ENCODE results near the gene SLC15A3.
A peak's percentile ranks its signal among the peaks of the same experiment; 100 is the strongest.
"Not testable (repeated sequence)": the region's sequence is repeated elsewhere in the genome, so short reads cannot be mapped to it uniquely, and the experiment has no call there.

SLC15A3 gene

GRCh38 chr11:60912851-60913528, 39.0 kb downstream of the SLC15A3 start:
- DNase-seq = no peak

GRCh38 chr11:60912223-60912850, 39.6 kb downstream of the SLC15A3 start:
- peak; percentile 55 for DNase-seq

- no peak for DNase-seq
Measured at GRCh38 chr11:60910711-60911380, 41.1 kb downstream of the SLC15A3 start.

- DNase-seq = no peak
Measured at GRCh38 chr11:60910281-60910687, 41.7 kb downstream of the SLC15A3 start.

- DNase-seq = not testable (repeated sequence)
Measured at GRCh38 chr11:60909680-60910280, 42.2 kb downstream of the SLC15A3 start.

- no peak for DNase-seq
Measured at GRCh38 chr11:60908803-60909202, 43.2 kb downstream of the SLC15A3 start.

GRCh38 chr11:60906132-60906972, 45.6 kb downstream of the SLC15A3 start, which contains the start of gene PRPF19:
Gene PRPF19, minus strand, starts transcription at chr11:60906585. Its CDS starts 203 bp downstream, at chr11:60906382.
- DNase-seq = peak; percentile 99

- DNase-seq = peak; percentile 19
Measured at GRCh38 chr11:60905551-60906113, 46.3 kb downstream of the SLC15A3 start.

- no peak for DNase-seq
Measured at GRCh38 chr11:60905047-60905446, 46.9 kb downstream of the SLC15A3 start.

GRCh38 chr11:60902625-60903024, 49.4 kb downstream of the SLC15A3 start:
- DNase-seq = no peak

GRCh38 chr11:60900673-60901404, 51.1 kb downstream of the SLC15A3 start:
- DNase-seq = no peak

- DNase-seq = no peak
Measured at GRCh38 chr11:60899977-60900376, 52.0 kb downstream of the SLC15A3 start.

- peak; percentile 58 for DNase-seq
Measured at GRCh38 chr11:60899046-60899936, 52.7 kb downstream of the SLC15A3 start.

GRCh38 chr11:60897496-60897895, 54.5 kb downstream of the SLC15A3 start:
- no peak for DNase-seq

GRCh38 chr11:60895687-60896086, 56.3 kb downstream of the SLC15A3 start:
- DNase-seq = no peak

- no peak for DNase-seq
Measured at GRCh38 chr11:60891103-60891741, 60.8 kb downstream of the SLC15A3 start.

GRCh38 chr11:60890696-60891095, 61.3 kb downstream of the SLC15A3 start:
- no peak for DNase-seq

- no peak for DNase-seq
Measured at GRCh38 chr11:60889869-60890311, 62.1 kb downstream of the SLC15A3 start.

GRCh38 chr11:60887556-60887955, 64.4 kb downstream of the SLC15A3 start:
- peak; percentile 46 for DNase-seq
